HTR-8/SVneo (cell line): ENCODE data around the gene ELOVL5.

ENCODE experiments used
- DNase-seq: peaks from one replicate; pipeline ENCODE4 v3.0.0; 2011; ENCODE audit warnings: low spot score, mixed read lengths; ENCODE audit not compliant: insufficient read length
- FAIRE-seq: peaks from 2 replicates; lab custom pipeline; 2011; peaks lifted over from hg19 to GRCh38; lab: Jason Lieb, UNC

ELOVL5 gene

DNA sequence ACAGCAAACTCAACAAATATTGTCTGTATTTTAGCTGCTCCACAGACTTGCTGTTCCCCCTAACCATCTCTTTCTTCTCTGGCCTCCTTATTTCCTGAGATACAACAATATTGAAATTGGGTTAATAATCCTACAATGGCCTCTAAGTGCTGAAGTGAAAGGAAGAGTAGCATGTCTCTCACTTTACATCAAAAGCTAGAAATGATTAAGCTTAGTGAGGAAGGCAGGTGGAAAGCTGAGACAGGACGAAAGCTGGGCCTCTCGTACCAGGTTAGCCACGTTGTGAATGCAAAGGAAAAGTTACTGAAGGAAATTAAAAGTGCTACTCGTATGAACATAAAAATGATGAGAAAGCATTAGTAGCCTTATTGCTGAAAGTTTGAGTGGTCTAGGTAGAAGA is 63.8 kb downstream of the ELOVL5 start:
- DNase-seq (no peak), FAIRE-seq (no peak)

DNA sequence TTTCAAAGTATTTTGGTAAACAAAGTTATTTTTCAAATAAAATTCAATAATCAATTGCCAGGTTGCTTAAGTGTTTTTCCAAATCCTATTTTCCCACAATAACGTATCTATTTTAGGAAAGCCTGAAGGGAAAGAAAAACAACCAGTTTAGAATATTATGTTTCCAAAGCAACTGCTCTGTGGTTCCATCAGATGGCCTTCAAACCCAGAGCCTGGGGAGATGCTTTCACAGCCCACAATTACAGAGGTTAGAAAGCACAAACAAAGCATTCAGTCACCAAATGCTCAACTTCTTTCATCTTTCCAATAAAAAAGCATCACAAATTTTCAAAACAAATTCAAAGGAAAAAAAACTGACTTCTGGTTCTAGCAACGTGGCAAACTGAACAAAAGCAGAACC is 66.0 kb downstream of the ELOVL5 start:
- DNase-seq (no peak), FAIRE-seq (no peak)

DNA sequence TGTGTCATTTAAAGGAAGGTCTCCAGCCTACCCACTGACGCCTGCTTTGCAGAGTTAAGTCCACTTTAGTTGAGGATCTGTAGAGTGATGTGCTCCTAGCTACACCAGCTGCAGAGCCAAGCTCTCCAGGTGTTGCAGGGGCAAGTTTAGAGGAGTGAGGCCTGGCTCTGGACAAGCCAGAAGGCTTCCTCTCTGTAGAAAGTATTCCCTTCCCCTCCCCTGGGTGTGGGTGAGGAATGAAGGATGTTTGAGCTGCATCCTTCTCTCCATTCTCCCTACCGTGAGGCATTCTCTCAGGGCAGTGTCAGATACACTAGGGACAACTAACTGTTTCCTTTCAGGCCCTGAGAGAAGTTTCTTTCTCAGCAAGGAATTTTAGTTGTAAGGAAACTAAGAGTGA is 66.5 kb downstream of the ELOVL5 start:
- DNase-seq (no peak), FAIRE-seq (no peak)

DNA sequence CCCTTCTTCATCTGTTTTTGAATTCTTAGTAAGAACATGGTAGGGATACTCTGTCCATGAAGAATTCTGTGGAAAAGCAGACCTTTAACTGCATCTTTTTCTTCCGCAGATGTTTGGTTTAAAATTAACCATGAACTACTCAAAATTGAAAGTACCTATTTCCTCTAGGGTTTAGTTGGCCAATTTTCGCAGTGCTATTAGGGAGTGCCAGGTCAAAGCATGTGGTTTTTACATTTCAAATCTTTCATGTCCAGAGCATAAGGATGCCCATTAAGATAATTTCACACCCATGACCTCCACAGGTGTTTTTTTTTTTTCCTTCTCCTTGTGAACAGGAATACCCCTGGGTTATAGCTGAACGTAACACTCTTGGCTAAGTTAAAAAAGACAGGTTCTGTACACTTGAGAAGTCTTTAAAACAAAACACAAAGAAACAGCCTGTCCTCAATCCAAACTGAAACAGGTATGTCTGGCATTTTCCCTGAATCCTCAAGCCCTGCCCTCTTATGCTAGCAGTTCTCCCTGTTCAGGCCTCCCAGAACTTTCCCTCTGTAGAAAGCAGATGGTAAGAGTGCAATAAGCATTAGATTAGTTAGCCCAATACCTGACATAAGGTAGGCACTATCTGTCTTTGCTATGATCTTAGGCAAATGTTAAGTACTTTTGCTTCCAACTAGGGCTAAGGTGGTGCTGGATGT is 67.1 kb downstream of the ELOVL5 start:
- no peak for FAIRE-seq

DNA sequence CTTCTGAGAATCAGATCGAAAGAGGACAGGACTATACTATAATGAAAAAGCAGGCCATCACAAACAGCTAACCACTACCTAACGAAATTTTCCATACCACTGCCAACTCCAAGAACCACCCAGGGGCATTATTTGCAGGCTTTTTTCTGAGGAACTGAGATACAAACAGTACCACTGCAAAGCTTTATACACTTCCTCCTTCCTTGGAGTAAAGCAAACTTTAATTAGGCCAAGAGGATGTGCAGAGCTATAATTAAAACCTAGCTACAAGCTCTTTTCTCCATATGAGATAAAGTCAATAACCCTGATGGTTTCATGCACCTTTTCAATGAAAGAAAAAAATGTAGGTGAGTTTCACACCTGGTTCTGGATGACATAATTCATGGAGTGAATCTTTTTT is 68.5 kb downstream of the ELOVL5 start:
- DNase-seq: no peak
- FAIRE-seq: no peak

More for the DNA sequence above, 67.1 kb downstream of the ELOVL5 start:
- DNase-seq: no peak

DNA sequence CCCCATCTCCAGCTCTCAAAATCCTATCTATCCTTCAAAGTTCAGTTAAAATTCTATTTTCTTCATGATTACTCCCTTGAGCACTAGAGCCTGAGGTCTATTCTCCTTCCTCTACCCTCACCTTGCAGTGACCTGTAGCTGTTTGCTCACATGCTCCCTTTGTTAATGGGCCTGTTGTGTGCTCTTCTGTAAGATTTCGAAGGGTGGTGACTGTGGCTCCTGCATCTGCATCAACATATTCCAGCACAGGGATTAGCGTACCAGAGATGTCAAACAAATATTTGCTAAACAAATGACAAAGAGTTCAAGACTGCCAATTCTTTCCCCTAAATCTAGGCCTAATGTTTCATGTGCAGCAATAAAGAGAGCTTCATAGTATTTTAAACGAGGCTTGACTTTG is 69.5 kb downstream of the ELOVL5 start:
- DNase-seq (no peak), FAIRE-seq (no peak)

DNA sequence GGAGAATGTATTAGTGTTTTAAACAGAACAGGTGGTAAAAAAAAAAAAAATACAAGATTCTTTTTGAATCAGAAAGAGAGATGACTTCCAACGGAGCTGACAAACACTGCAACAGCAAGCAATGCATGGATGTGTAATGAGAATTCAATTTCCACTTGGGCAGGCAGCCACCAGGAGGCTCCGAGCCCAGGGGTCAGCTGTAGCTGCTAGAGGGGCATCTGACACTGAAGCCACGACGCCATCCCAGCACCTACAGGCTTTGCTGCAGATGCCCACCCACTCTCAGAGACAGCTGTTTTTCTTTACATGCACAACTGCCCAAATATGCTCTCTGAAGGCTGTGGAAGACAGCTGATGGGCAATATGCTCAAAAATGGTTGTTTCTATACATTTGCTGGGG is 75.4 kb downstream of the ELOVL5 start:
- FAIRE-seq (no peak), DNase-seq (no peak)

DNA sequence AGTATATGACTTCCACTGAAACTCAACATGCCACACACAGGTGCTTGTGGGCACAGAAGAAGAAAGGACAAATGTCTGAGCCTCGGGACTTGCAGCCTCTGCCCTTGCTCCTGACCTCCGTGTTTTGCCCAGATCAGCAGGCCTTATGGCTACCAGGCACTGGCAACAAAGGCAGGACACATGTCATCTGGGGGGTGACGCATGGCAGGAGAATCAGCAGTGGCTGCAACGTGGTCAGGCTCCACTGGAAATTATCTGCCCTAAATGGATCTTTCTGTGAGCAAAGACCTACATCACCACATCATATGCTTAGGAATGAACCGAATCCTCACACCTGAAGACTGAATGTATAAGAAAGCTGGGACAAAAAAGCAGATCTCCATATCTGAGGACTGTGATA is 78.9 kb downstream of the ELOVL5 start:
- FAIRE-seq (no peak), DNase-seq (no peak)

DNA sequence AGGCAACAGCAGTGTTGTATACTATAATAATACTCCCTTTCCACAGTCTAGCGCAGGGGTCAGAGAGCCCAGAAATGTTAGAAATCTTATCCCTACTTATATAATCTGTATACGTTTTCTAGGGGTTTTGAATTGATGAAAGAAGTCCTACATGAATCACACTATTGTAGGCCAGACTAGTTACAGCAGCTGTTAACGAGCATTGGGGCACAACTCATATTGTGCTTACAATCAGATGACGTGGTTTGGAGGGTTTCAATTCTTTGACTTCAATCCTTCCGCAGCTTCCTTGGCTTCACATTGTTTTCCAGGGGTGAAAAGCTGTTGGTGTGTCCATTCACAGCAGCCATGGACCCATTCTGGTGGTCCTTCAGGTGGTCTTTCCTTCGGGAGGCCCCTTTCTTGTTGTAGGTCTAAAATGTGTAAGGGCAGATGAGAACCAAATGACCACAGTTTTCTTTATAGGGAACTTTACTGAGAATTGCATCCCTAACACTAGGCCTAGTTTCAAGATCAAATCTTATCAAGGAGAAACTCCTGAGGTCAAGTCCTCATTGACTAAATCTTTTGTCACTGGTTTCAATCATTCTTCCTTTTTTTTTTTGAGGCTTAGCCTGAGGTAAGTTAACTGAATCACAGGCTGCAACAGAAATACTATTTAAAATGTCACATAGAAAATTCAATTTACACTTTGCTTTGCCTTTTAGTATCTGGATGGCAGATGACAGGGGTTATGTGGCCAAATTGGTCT is 79.7 kb downstream of the ELOVL5 start:
- no peak for FAIRE-seq
- no peak for DNase-seq

DNA sequence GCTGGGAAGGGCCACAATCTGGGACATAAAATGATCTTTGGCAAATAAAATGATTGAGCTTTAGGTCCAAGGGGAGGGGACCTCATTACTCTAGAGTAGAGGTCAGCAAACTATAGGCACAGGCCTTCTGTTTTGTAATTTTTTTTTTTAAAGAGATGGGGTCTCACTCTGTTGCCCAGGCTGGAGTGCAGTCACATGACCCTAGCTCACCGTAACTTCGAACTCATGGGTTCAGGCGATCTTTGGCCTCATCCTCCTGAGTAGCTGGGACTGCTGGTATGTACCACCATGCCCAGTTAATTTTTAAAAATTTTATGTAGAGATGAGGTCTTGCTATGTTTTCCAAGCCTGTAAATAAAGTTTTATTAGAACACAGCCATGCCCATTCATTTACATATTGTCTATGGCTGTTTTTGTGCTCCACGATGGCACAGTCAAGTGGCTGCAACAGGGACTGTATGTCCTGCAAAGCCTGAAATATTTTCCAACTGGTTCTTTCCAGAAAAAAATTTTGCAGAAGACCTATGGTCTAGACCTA is 82.1 kb downstream of the ELOVL5 start:
- FAIRE-seq (no peak), DNase-seq (no peak)

DNA sequence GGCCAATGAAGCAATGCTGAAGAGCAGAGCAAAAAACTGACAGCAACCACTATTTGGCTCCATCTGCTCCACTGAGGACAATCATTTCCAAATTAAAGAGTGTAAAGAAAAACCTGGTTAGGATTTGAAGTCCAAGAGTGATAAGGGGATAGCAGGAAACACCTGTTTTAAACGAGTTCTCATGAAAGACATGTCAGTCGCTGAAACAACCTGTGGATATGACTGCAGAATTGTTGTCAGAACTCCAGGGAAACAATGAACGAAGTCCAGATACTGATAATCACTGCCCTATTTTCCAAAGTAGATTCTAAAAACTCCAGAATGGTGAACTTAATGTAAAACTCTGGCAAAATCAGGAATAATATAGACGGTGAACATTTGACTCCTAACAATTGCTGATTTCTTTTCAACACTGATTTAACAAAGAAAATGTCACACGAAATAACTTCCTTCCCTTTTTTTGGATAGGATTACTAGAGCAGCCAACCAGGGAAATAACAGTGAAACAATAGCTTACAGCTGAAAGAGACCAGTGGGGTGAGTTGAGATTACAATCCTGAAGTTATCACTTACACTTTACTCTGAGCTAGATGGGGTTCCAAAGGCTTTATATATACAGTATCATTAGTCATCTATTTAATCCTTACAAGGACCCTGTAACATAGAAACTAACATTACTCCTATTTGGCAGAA is 83.7 kb downstream of the ELOVL5 start:
- DNase-seq (no peak), FAIRE-seq (no peak)

DNA sequence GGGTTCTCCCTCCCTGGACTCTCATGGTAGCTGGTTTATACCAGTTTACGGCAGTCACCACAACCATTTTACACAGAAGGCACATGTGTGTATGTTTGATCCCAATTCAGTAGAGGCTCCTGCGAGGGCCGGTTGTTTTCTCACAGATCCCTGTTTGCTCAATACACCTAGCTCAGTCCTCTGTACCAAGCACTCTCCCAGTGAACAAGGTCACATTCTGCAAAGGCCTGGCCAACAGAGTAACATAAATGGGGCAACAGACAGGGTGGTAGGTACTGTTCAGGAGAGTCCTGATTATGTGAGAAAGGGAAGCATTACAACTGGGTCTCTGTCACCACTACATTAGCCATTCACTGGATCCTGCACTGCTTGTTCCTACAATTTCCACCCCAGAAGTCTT is 84.4 kb downstream of the ELOVL5 start:
- FAIRE-seq (no peak), DNase-seq (no peak)

DNA sequence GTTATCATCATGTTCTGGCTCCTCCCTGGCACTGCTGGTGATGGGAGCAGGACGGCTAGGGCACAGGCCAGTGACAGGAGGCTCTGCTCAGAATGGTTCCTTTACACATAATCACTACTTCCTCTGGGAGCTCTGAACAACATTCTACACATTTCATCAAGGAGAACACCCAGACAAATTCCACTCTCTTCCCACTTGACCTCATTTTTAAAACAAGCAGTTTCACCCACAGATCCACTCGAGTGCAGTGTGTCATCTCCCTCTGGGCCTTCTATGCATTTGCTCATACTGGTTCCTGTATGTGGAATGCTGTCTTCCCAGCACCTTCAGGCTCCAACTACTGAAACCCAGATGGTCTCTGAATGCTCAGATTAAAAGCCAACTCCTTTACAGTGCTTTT is 84.8 kb downstream of the ELOVL5 start:
- DNase-seq (no peak), FAIRE-seq (no peak)

DNA sequence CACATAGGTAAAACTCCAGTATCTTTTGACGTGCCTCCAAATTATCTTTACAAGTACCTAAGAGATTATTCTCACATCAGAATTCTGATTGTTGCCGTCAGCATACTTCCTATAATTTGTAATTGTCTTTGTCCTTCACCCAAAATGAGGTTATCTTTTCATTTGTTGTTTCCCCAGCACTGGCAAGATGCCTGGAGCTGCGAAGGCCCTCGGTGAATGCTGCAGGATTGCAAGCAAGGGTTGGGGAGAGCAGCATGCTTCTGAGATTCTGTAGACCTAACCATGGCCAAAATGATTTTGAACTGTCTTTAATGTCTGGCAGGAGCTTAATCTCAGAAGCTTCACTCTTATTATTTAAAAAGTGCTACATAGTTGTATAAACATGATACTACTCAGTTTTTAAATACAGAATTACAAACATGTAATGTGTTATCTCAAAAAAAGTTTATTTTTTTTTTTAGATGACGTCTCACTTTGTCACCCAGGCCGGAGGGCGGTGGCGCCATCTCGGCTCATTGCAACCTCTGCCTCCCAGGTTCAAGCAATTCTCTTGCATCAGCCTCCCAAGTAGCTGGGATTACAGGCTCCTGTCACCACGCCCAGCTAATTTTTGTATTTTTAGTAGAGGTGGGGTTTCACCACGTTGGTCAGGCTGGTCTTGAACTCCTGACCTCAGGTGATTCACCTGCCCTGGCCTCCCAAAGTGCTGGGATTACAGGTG is 88.7 kb downstream of the ELOVL5 start:
- FAIRE-seq: no peak
- no peak for DNase-seq

DNA sequence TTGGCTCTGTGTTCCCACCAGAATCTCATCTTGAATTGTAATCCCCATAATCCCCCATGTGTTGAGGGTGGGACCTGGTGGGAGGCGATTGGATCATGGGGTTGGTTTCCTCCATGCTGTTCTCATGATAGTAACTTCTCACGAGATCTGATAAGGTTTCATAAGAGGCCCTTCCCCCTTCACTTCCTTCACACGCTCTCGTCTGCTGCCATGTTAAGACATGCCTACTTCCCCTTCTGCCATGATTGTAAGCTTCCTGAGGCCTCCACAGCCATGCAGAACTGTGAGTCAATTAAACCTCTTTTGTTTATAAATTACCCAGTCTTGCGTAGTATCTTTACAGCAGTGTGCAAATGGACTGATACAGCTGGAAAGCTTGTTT is 90.0 kb downstream of the ELOVL5 start:
- FAIRE-seq (no peak), DNase-seq (no peak)

DNA sequence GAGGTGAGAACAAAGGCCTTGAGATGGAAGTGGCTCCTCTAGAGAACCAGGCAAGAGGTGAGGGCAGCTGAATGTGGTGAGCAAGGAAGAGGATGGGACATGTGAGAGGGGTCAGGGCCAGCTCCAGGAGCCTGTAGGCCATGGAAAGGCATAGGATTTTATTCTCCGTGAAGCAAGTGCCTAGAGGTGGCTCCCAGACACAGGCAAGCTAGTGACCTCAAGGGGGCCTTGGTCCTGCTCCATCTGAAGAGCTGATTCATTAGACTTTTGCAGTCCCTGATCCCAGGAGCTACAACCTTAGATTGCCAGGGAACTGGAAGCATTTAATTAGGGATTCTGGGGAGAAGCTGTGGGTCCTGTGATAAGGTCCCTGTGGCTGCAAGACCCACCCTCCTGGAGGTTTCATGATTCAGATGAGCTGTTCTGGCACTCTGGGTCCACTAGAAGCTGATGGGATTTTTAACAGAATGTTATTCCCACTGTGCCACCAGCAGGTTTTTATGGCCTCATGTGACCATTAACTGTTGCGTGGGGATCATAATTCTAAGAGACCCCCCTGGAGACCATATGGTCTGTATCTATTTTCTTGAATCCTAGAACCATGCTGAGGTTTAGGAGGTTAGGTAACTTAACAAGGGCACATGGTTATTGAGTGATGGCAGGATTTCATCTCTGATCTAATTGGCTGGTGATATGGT is 90.5 kb downstream of the ELOVL5 start:
- FAIRE-seq: no peak
- DNase-seq: no peak

DNA sequence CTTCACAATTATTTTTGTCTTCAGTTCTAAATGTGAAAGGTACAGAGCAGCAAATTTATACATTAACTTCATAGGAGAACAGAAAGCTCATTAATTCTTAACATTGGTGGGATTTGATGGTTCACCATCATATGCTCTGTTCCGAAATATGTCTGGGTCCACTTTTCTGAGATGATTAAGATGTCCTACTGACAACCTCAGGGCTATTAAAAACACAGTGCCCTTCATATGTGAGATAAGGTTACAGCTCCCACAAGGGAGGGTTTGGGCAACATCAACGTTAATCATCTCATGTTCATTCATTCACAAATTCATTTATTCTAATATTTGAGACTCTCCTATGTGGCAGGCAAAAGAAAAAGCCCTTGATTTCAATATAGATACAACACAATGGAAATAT is 91.2 kb downstream of the ELOVL5 start:
- FAIRE-seq (no peak), DNase-seq (no peak)

DNA sequence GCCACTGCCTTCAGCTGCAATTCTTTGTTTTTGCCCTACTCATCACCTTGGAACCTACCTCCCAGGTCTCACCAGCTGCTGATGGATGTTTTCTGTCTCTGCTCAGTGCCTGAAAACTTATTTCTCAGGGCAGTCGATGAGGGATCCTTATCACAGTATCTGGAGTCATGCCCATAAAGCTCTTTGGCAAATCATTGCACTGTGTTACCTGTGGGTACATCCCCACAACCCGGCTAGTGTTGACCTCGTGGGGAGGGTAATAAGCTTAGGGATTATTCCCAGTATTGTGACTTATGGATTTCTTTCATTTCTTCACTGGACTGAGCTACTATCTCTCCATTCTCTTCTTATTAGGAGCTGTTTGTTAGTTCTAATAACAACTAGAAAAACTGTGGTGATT is 91.7 kb downstream of the ELOVL5 start:
- DNase-seq: no peak
- no peak for FAIRE-seq

DNA sequence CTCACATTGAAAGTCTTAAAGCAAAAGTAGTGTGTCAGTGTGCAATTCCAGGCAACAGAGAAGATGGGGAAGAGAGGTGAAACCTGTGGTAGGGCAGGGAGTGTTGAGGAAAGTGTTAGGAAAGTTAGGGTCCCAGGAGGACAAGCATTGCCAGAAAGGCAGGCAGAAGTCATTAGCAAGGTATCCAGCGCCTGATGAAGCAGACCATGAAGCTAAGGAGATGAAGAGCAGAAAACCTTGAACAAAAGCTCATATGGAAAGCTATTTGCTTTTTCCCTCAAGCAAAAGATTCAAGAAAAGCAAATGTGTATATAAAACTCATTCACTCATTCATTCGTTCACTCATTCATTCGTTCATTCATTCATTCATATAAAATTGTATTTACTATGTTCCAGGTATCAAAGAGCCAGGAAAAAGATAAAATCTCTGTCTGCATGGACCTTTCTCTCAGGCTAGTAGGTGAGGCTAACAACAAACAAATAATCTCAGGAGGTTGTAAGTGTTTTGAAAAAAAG is 96.5 kb downstream of the ELOVL5 start:
- FAIRE-seq (no peak), DNase-seq (no peak)
